GM23338 (cell line): Measurements from ENCODE around the gene PPP1R18. TPM values are rescaled to one million over a fixed set of nuclear protein-coding genes. Genes with fewer than 3 reads are reported as not detected.

Experiments
- ATAC-seq: fragments of 200-7000 bp; cut with Tn5 transposase; 3 replicates; pipeline ENCODE4 v1.9.1; 2020
- DNase-seq: peaks from one replicate; pipeline ENCODE4 v3.0.0-alpha.2; 2015; ENCODE audit warnings: low spot score
- H2AFZ ChIP-seq: fragments of 200-600 bp; sonication (generic); 2 replicates; pipeline ENCODE4 v1.8.0; 2016; ENCODE audit warnings: antibody characterized with exemption, mild to moderate bottlenecking, moderate library complexity
- H3F3A ChIP-seq: fragments of 200-600 bp; sonication (generic); replicated peaks from 2 replicates; pipeline ENCODE4 v1.8.0; 2017; ENCODE audit warnings: antibody characterized with exemption, mixed run types, low read depth
- H3K27ac ChIP-seq: fragments of 200-600 bp; sonication (generic); 2 replicates; pipeline ENCODE4 v1.6.1; 2016; ENCODE audit warnings: low read depth
- H3K27me3 ChIP-seq: fragments of 200-600 bp; sonication (generic); 2 replicates; pipeline ENCODE4 v1.8.0; 2016; ENCODE audit warnings: mild to moderate bottlenecking, mixed run types, moderate library complexity; ENCODE audit not compliant: insufficient read depth
- H3K36me3 ChIP-seq: fragments of 200-600 bp; sonication (generic); 2 replicates; pipeline ENCODE4 v1.8.0; 2016; ENCODE audit warnings: mild to moderate bottlenecking; ENCODE audit not compliant: insufficient read depth
- H3K4me1 ChIP-seq: fragments of 200-600 bp; sonication (generic); 2 replicates; pipeline ENCODE4 v1.8.0; 2016; ENCODE audit warnings: mild to moderate bottlenecking, moderate library complexity; ENCODE audit not compliant: insufficient read depth
- H3K4me2 ChIP-seq: fragments of 200-600 bp; sonication (generic); 2 replicates; pipeline ENCODE4 v1.7.1; 2017; ENCODE audit warnings: mixed run types
- H3K4me3 ChIP-seq: fragments of 200-600 bp; sonication (generic); 2 replicates; pipeline ENCODE4 v1.6.1; 2016; ENCODE audit warnings: mixed run types
- H3K79me2 ChIP-seq: fragments of 200-600 bp; sonication (generic); replicated peaks from 2 replicates; pipeline ENCODE4 v1.8.0; 2017; ENCODE audit warnings: mild to moderate bottlenecking; ENCODE audit not compliant: insufficient read depth
- H3K9me2 ChIP-seq: fragments of 200-600 bp; sonication (generic); 2 replicates; pipeline ENCODE4 v1.8.0; 2017; ENCODE audit not compliant: insufficient read depth
- H4K20me1 ChIP-seq: fragments of 200-600 bp; sonication (generic); replicated peaks from 2 replicates; pipeline ENCODE4 v1.8.0; 2017; ENCODE audit warnings: mild to moderate bottlenecking; ENCODE audit not compliant: insufficient read depth
- H3K27ac Mint-ChIP-seq: 2 replicates; pipeline ENCODE4 v1.8.0; 2020; ENCODE audit warnings: inconsistent platforms, mild to moderate bottlenecking, moderate library complexity, mixed read lengths
- H3K27me3 Mint-ChIP-seq: 3 replicates; pipeline ENCODE4 v1.8.0; 2022; ENCODE audit warnings: low read depth, mild to moderate bottlenecking, moderate library complexity, mixed read lengths, inconsistent platforms; ENCODE audit not compliant: insufficient read depth, poor library complexity
- H3K36me3 Mint-ChIP-seq: 3 replicates; pipeline ENCODE4 v1.8.0; 2021; ENCODE audit warnings: low read depth, mild to moderate bottlenecking, inconsistent platforms, moderate library complexity, mixed read lengths
- H3K4me1 Mint-ChIP-seq: 3 replicates; pipeline ENCODE4 v1.8.0; 2020; ENCODE audit warnings: mild to moderate bottlenecking, inconsistent platforms, mixed read lengths
- H3K4me3 Mint-ChIP-seq: 3 replicates; pipeline ENCODE4 v1.8.0; 2021; ENCODE audit warnings: moderate library complexity, mild to moderate bottlenecking, inconsistent platforms, mixed read lengths
- H3K9me3 Mint-ChIP-seq: 3 replicates; pipeline ENCODE4 v1.8.0; 2020; ENCODE audit warnings: moderate library complexity, mild to moderate bottlenecking, inconsistent platforms, mixed read lengths
- CREB1 ChIP-seq: fragments of 250-450 bp; sonication (Bioruptor Pico); IDR thresholded peaks from 2 replicates; pipeline ENCODE4 v1.5.0; 2020; ENCODE audit warnings: low read depth, mild to moderate bottlenecking, moderate library complexity
- CTCF ChIP-seq, 2 experiments: fragments of 200-600 bp in 1 of 2; sonication (generic) in 1 of 2; conservative IDR thresholded peaks; 2 replicates each; pipeline versions ENCODE4 v1.5.1 to v1.6.1; 2016 to 2017; ENCODE audit warnings: antibody characterized with exemption in 2 of 2, low read depth in 2 of 2, mild to moderate bottlenecking in 2 of 2, moderate library complexity in 1 of 2
- ETS1 ChIP-seq: IDR thresholded peaks from 2 replicates; pipeline ENCODE4 v1.6.1; 2016; ENCODE audit warnings: antibody characterized with exemption
- EZH2 ChIP-seq: fragments of 200-600 bp; sonication (generic); IDR thresholded peaks from one replicate; pipeline ENCODE4 v1.8.0; 2017; ENCODE audit warnings: antibody characterized with exemption, mild to moderate bottlenecking, low read depth; ENCODE audit not compliant: unreplicated experiment
- EZH2phosphoT487 ChIP-seq: fragments of 200-600 bp; sonication (generic); IDR thresholded peaks from one replicate; pipeline ENCODE4 v1.8.1; 2018; ENCODE audit warnings: antibody characterized with exemption; ENCODE audit not compliant: unreplicated experiment
- JUNB ChIP-seq: IDR thresholded peaks from one replicate; pipeline ENCODE4 v1.6.1; 2016; ENCODE audit warnings: antibody characterized with exemption; ENCODE audit not compliant: unreplicated experiment
- NANOG ChIP-seq: IDR thresholded peaks from 2 replicates; pipeline ENCODE4 v1.6.1; 2016; ENCODE audit warnings: antibody characterized with exemption, borderline replicate concordance
- POLR2AphosphoS5 ChIP-seq: IDR thresholded peaks from 2 replicates; pipeline ENCODE4 v1.6.1; 2016; ENCODE audit warnings: antibody characterized with exemption, low read depth
- REST ChIP-seq: IDR thresholded peaks from one replicate; pipeline ENCODE4 v1.6.1; 2018; ENCODE audit warnings: antibody characterized with exemption; ENCODE audit not compliant: unreplicated experiment
- STAT1 ChIP-seq: IDR thresholded peaks from one replicate; pipeline ENCODE4 v1.6.1; 2016; ENCODE audit warnings: antibody characterized with exemption; ENCODE audit not compliant: unreplicated experiment
- ZNF114 ChIP-seq: fragments of 250-450 bp; sonication (Bioruptor Pico); IDR thresholded peaks from 2 replicates; pipeline ENCODE4 v1.5.0; 2020; ENCODE audit warnings: mild to moderate bottlenecking, moderate library complexity
- ZNF331 ChIP-seq: fragments of 250-450 bp; sonication (Bioruptor Pico); IDR thresholded peaks from 2 replicates; pipeline ENCODE4 v1.5.0; 2020; ENCODE audit warnings: low read depth, mild to moderate bottlenecking, moderate library complexity
- ZNF462 ChIP-seq: fragments of 250-450 bp; sonication (Bioruptor Pico); IDR thresholded peaks from 2 replicates; pipeline ENCODE4 v1.5.0; 2020; ENCODE audit warnings: mild to moderate bottlenecking, moderate library complexity
- polyA plus RNA-seq: library from polyadenylated mRNA; unstranded; fragments of >200 nt; fragmentation: Nextera tagmentation; extraction: Ambion mirVana; gene quantifications from 2 replicates; pipeline ENCODE4 v1.2.1, GENCODE V29; 2016
- total RNA-seq: library from RNA; depleted of rRNA; stranded (reverse); fragments of >200 nt; shearing (Covaris generic); gene quantifications from 2 replicates; pipeline ENCODE4 v1.2.3, GENCODE V29; 2014

PPP1R18 gene
- total and polyA plus RNA-seq, 2 experiments from 2014 or later = 17.1 to 19.2 TPM

GRCh38 chr6:30721198-30722024, 35.0 kb upstream of the PPP1R18 start:
- H3K4me1 ChIP-seq = peaks cover 9% of the 10 kb centered on the region
- H3K9me3 Mint-ChIP-seq = peaks cover 13% of the 10 kb centered on the region; the same call in 2 of the 3 replicates
- peaks cover 34% of the 10 kb centered on the region for H3K36me3 ChIP-seq
- H2AFZ ChIP-seq = no peak overlapping the region
- no peaks in the 10 kb centered on the region for H3K9me2 ChIP-seq
- H3K4me2 ChIP-seq = peak overlapping the region; percentile 94
- H3K27ac Mint-ChIP-seq = peak overlapping the region; percentile 100
- DNase-seq = peak; percentile 89
- H3F3A ChIP-seq = peaks cover 54% of the 10 kb centered on the region
- no peaks in the 10 kb centered on the region for H3K27me3 ChIP-seq
- H3K4me3 Mint-ChIP-seq = peak overlapping the region; percentile 100
- peaks cover 44% of the 10 kb centered on the region for H3K4me1 Mint-ChIP-seq
- peaks cover 50% of the 10 kb centered on the region for H3K79me2 ChIP-seq
- peaks cover 61% of the 10 kb centered on the region for H3K27me3 Mint-ChIP-seq
- H3K4me3 ChIP-seq = peak overlapping the region; percentile 94
- H3K27ac ChIP-seq = peak overlapping the region; percentile 99
- peaks cover 31% of the 10 kb centered on the region for H4K20me1 ChIP-seq
- ATAC-seq = peak; percentile 9
- H3K36me3 Mint-ChIP-seq = peaks cover 65% of the 10 kb centered on the region
- no peak for TF ChIP-seq EZH2phosphoT487
- TF ChIP-seq REST = no peak
- TF ChIP-seq JUNB = no peak
- no peak for TF ChIP-seq STAT1
- TF ChIP-seq CREB1 = peak; percentile 56
- TF ChIP-seq ETS1 = no peak
- no peak for TF ChIP-seq ZNF114 (CRISPR knock-in tag)
- TF ChIP-seq NANOG = no peak
- no peak for TF ChIP-seq EZH2
- TF ChIP-seq ZNF331 (CRISPR knock-in tag) = no peak
- no peak for TF ChIP-seq CTCF (conservative IDR thresholded peaks at IDR 0.05; ENCODE audit: low read depth in 2 of 2)
- TF ChIP-seq POLR2AphosphoS5 = peak; percentile 71
- no peak for TF ChIP-seq ZNF462
